Mesothelial cell of epicardium (in vitro differentiated cells): Measurements from ENCODE around the gene CD47. TPM values are rescaled to one million over a fixed set of nuclear protein-coding genes. Genes with fewer than 3 reads are reported as not detected.

Experiments
- DNase-seq, 2 experiments: peaks; one replicate each; pipeline ENCODE4 v3.0.0; 2021; ENCODE audit warnings: low spot score in 2 of 2; ENCODE audit not compliant: unreplicated experiment in 2 of 2
- H3K27ac Mint-ChIP-seq: 2 replicates; pipeline ENCODE4 v1.8.0; 2021; ENCODE audit warnings: mixed read lengths
- H3K27me3 Mint-ChIP-seq: 2 replicates; pipeline ENCODE4 v1.8.0; 2021; ENCODE audit warnings: low read depth, mixed read lengths
- H3K36me3 Mint-ChIP-seq: 2 replicates; pipeline ENCODE4 v1.8.0; 2021; ENCODE audit warnings: mixed read lengths
- H3K4me1 Mint-ChIP-seq: 2 replicates; pipeline ENCODE4 v1.8.0; 2021; ENCODE audit warnings: mixed read lengths
- H3K4me3 Mint-ChIP-seq: 2 replicates; pipeline ENCODE4 v1.8.0; 2021; ENCODE audit warnings: mild to moderate bottlenecking, moderate library complexity, mixed read lengths
- H3K9me3 Mint-ChIP-seq: 2 replicates; pipeline ENCODE4 v1.8.0; 2021; ENCODE audit warnings: mixed read lengths
- CTCF ChIP-seq: fragments of 200-600 bp; sonication (generic); IDR thresholded peaks from one replicate; pipeline ENCODE4 v1.5.0; 2021; ENCODE audit warnings: antibody characterized with exemption; ENCODE audit not compliant: unreplicated experiment
- total RNA-seq: library from RNA; stranded (reverse); gene quantifications from 3 replicates; pipeline ENCODE4 v1.2.1, GENCODE V29; 2021

CD47 gene
- total RNA-seq, 1 donor from 2014 or later: 174 TPM

GRCh38 chr3:108021533-108021932 lies 69.3 kb downstream of the CD47 start:
- no peak overlapping the region for H3K27ac Mint-ChIP-seq
- no peak for TF ChIP-seq CTCF

GRCh38 chr3:108021131-108021530 lies 69.7 kb downstream of the CD47 start:
- no peak for TF ChIP-seq CTCF
- H3K36me3 Mint-ChIP-seq: no peaks in the 10 kb centered on the region
- H3K27ac Mint-ChIP-seq: no peak overlapping the region
- H3K4me3 Mint-ChIP-seq: no peak overlapping the region
- H3K4me1 Mint-ChIP-seq: peaks cover 19% of the 10 kb centered on the region
- no peaks in the 10 kb centered on the region for H3K27me3 Mint-ChIP-seq
- no peak for DNase-seq
- H3K9me3 Mint-ChIP-seq: peaks cover 4% of the 10 kb centered on the region

More at GRCh38 chr3:108021533-108021932, 69.3 kb downstream of the CD47 start:
- Mint-ChIP-seq H3K9me3 (peaks cover 4% of the 10 kb centered on the region), H3K36me3 (no peaks in the 10 kb centered on the region), H3K4me3 (no peak overlapping the region), H3K27me3 (no peaks in the 10 kb centered on the region), H3K4me1 (peaks cover 15% of the 10 kb centered on the region)
- DNase-seq: no peak

GRCh38 chr3:108018552-108018951 lies 72.3 kb downstream of the CD47 start:
- DNase-seq: no peak
- H3K27me3 Mint-ChIP-seq: no peaks in the 10 kb centered on the region
- no peaks in the 10 kb centered on the region for H3K36me3 Mint-ChIP-seq
- H3K9me3 Mint-ChIP-seq: peaks cover 1% of the 10 kb centered on the region
- TF ChIP-seq CTCF: no peak
- no peak overlapping the region for H3K4me3 Mint-ChIP-seq
- H3K27ac Mint-ChIP-seq: no peak overlapping the region
- H3K4me1 Mint-ChIP-seq: peaks cover 10% of the 10 kb centered on the region

GRCh38 chr3:108017587-108017986 lies 73.2 kb downstream of the CD47 start:
- Mint-ChIP-seq H3K27ac (no peak overlapping the region), H3K36me3 (no peaks in the 10 kb centered on the region), H3K4me1 (peaks cover 12% of the 10 kb centered on the region), H3K9me3 (no peaks in the 10 kb centered on the region), H3K4me3 (no peak overlapping the region), H3K27me3 (no peaks in the 10 kb centered on the region)
- no peak for DNase-seq
- no peak for TF ChIP-seq CTCF

GRCh38 chr3:108014943-108015342 lies 75.9 kb downstream of the CD47 start:
- Mint-ChIP-seq H3K4me3 (no peak overlapping the region), H3K27ac (no peak overlapping the region), H3K27me3 (no peaks in the 10 kb centered on the region), H3K36me3 (no peaks in the 10 kb centered on the region), H3K4me1 (peaks cover 16% of the 10 kb centered on the region), H3K9me3 (no peaks in the 10 kb centered on the region)
- DNase-seq: no peak
- TF ChIP-seq CTCF: no peak
